Memory B cell (primary cell): ENCODE results near the gene SGTA.
"Not testable (repeated sequence)": the region's sequence is repeated elsewhere in the genome, so short reads cannot be mapped to it uniquely, and the experiment has no call there.

Experiments used
- ATAC-seq: fragments of 150-1000 bp; cut with Tn5 transposase; 2 replicates; pipeline ENCODE4 v1.10.0; 2021; ENCODE audit warnings: low read depth, mild to moderate bottlenecking, moderate library complexity
- DNase-seq, 2 donors: peaks; one replicate each; pipeline ENCODE4 v3.0.0; 2022; ENCODE audit warnings: low spot score in 2 of 2
- H3K27ac Mint-ChIP-seq: one replicate; pipeline ENCODE4 v1.8.0; 2022; ENCODE audit warnings: mild to moderate bottlenecking, moderate library complexity, mixed read lengths
- H3K27me3 Mint-ChIP-seq: one replicate; pipeline ENCODE4 v1.8.0; 2022; ENCODE audit warnings: mixed read lengths
- H3K36me3 Mint-ChIP-seq: one replicate; pipeline ENCODE4 v1.8.0; 2022; ENCODE audit warnings: mild to moderate bottlenecking, mixed read lengths
- H3K4me1 Mint-ChIP-seq: one replicate; pipeline ENCODE4 v1.8.0; 2022; ENCODE audit warnings: mixed read lengths
- H3K4me3 Mint-ChIP-seq: one replicate; pipeline ENCODE4 v1.8.0; 2022; ENCODE audit warnings: mild to moderate bottlenecking, moderate library complexity, mixed read lengths
- H3K9me3 Mint-ChIP-seq: one replicate; pipeline ENCODE4 v1.8.0; 2022; ENCODE audit warnings: mixed read lengths

The SGTA gene

DNA sequence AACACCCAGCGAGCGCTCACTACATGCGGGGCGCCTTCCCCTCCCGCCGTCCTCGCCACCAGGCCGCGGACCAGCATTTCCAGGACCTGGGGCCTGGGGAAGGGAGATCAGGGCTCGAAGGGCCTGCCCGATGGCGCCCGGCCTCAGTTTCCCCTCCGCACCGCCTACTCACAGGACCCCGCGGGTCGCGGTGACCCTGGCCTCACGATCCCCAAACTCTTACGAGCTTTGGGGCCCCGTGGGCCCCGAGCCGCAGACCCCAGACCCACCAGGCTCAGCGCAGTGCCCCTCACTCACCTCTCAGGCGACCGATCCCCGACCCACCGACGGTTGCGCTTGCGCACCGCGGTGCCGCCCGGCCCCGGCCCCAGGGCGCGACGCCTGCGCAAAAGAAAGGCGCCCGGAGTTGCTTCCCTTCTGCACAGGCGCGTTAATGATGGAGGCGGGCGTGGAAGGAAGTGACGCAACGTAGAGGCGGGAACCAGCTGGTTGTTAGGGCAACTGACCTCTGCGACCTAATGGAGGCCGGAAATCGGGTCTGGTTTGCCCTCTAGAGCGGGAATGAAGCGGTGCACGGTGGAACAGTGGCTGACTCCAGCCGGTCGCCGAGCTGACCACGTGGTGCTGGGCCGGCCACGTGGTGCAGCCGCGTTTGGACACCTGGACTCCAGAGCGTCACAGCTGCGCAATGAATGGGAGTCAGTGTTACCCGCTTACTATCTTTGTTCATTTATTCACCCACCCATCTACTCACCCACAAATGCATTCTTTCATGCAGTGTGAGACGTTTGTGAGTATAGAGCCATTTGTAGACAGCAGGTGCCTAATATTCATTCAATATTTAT is at the start of gene SGTA:
SGTA (minus strand) TSS at position 338 of the 845 bp plus-strand sequence. CDS start 14,205 bp downstream, outside the sequence.
- peak within 1 kb of the TSS; percentile 85 for H3K4me3 Mint-ChIP-seq
- peaks cover 32% of the 10 kb centered on the region for H3K4me1 Mint-ChIP-seq
- peak within 1 kb of the TSS; percentile 88 for H3K27ac Mint-ChIP-seq
- H3K9me3 Mint-ChIP-seq, result no peaks in the 10 kb centered on the region
- ATAC-seq (peak; percentile 76), DNase-seq (peak; percentile 93 to 95)
- H3K36me3 Mint-ChIP-seq, result no peaks in the 10 kb centered on the region
- H3K27me3 Mint-ChIP-seq, result no peaks in the 10 kb centered on the region

GRCh38 chr19:2827840-2828489 is 44.9 kb upstream of the SGTA start:
- Mint-ChIP-seq H3K9me3 (peaks cover 9% of the 10 kb centered on the region), H3K4me1 (no peaks in the 10 kb centered on the region), H3K4me3 (no peak overlapping the region), H3K27me3 (no peaks in the 10 kb centered on the region), H3K36me3 (peaks cover 35% of the 10 kb centered on the region), H3K27ac (no peak overlapping the region)
- DNase-seq (no peak), ATAC-seq (no peak)

DNA sequence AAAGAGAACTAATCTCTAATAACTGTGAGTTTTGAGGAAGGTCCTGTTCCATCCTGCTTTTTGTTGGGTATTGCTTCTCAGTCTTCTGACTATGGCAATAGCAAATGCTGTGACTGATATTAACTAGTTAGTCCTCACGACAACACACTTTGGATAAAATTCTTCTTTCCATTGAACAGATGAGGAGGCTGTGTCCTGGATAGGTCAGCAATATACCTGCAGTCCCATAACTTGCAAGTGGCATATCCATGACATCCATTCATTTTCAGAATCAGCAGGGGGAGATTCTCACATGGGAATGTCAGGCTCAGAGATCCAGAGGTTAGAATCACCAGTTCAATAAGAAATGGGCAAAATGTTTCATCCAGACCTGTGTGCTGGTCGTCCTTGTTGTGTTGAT is 43.9 kb upstream of the SGTA start:
- Mint-ChIP-seq H3K36me3 (peaks cover 29% of the 10 kb centered on the region), H3K4me1 (no peaks in the 10 kb centered on the region), H3K9me3 (peaks cover 7% of the 10 kb centered on the region), H3K4me3 (no peak overlapping the region), H3K27ac (no peak overlapping the region), H3K27me3 (no peaks in the 10 kb centered on the region)
- no peak for ATAC-seq
- no peak for DNase-seq

DNA sequence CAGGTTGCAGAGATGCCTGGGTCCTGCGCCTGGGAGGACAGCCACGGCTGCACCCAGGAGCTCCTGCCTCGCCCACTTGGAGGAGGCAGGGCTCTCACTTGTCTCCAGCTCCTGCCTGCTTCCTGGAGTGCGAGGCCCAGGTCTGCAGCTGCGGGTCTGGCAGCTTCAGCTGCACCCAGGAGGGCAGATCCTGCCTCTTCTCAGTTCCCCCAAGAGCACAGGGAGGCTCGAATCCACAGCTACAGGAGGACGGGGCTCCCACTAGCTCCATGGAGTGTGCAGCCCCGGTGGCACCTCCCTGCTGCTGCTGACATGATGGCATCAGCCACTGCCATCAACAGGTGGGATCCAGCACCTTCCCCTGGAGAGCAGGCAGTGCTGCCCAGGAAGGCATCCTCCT is 41.1 kb upstream of the SGTA start:
- Mint-ChIP-seq H3K36me3 (peaks cover 23% of the 10 kb centered on the region), H3K4me3 (no peak overlapping the region), H3K9me3 (peaks cover 3% of the 10 kb centered on the region), H3K27me3 (no peaks in the 10 kb centered on the region), H3K4me1 (peaks cover 3% of the 10 kb centered on the region), H3K27ac (no peak overlapping the region)
- no peak for DNase-seq
- ATAC-seq, result no peak

DNA sequence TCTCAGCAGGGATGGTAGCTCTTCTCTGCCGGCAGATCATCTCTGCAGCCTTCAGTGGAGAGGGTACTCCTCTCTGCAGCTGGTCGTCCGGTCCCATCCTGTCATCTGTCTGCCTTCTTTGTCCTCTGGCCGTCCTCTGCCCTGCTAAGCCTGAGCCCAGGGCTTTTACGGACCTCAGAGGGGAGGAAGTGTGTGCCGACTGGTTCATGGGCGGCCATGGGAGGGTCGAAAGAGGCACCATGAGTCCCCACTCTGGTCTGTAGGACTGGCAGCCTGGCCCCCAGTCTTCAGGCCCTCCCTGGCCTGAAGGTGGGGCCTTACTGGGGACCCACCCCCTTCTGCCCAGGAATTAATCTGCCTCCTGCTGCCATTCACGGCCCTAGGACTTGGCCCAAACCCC is 40.6 kb upstream of the SGTA start:
- DNase-seq (no peak), ATAC-seq (no peak)
- Mint-ChIP-seq H3K27ac (no peak overlapping the region), H3K4me1 (peaks cover 3% of the 10 kb centered on the region), H3K4me3 (no peak overlapping the region), H3K36me3 (peaks cover 22% of the 10 kb centered on the region), H3K27me3 (no peaks in the 10 kb centered on the region), H3K9me3 (peaks cover 3% of the 10 kb centered on the region)

GRCh38 chr19:2822846-2823245 is 39.8 kb upstream of the SGTA start:
- no peak for ATAC-seq
- Mint-ChIP-seq H3K9me3 (peaks cover 3% of the 10 kb centered on the region), H3K4me1 (peaks cover 5% of the 10 kb centered on the region), H3K27me3 (no peaks in the 10 kb centered on the region), H3K27ac (no peak overlapping the region), H3K4me3 (no peak overlapping the region), H3K36me3 (peaks cover 18% of the 10 kb centered on the region)
- DNase-seq, result no peak

DNA sequence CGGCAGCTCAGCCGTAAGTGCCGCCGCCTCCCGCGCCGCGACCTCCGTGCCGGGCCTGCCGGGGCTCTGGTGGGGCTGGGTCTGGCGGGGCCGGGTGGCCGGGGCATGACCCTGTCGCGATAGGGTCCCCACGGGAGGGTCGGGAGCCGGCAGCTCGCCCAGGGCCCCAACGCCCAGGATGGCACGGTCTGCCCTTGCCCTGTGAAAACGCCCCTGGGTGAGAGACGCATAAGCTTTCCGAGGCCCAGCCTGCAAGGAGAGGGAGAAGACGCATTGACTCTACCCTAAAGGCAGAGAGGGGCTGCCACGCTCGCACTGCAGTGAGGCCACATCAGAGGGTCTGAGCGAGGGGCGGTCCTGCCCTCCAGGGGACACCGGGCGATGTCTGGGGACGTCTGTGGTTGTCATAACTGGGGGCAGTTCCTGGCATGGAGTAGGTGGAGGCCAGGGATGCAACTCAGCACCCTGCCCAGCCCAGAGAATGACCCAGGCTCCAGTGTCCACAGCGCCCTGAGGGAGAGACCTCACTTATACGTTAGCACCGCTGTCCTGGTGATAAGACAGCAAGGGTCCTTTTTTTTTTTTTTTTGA is 37.1 kb upstream of the SGTA start:
- no peak for DNase-seq
- no peaks in the 10 kb centered on the region for H3K9me3 Mint-ChIP-seq
- H3K4me1 Mint-ChIP-seq, result peaks cover 7% of the 10 kb centered on the region
- peak overlapping the region; percentile 75 for H3K27ac Mint-ChIP-seq
- peak overlapping the region; percentile 82 for H3K4me3 Mint-ChIP-seq
- ATAC-seq, result no peak
- H3K27me3 Mint-ChIP-seq, result no peaks in the 10 kb centered on the region
- H3K36me3 Mint-ChIP-seq, result peaks cover 4% of the 10 kb centered on the region

- ATAC-seq (peak; percentile 93), DNase-seq (peak; percentile 97 to 99)
- Mint-ChIP-seq H3K36me3 (peaks cover 2% of the 10 kb centered on the region), H3K9me3 (no peaks in the 10 kb centered on the region), H3K27ac (peak within 1 kb of the TSS; percentile 77), H3K27me3 (no peaks in the 10 kb centered on the region), H3K4me3 (peak within 1 kb of the TSS; percentile 88), H3K4me1 (peaks cover 7% of the 10 kb centered on the region)
Observed at GRCh38 chr19:2819540-2820111, 36.6 kb upstream of the SGTA start, which contains the start of gene ZNF554. TSS of gene ZNF554 (plus strand) at chr19:2819868. CDS start at chr19:2820072, 204 bp downstream.

DNA sequence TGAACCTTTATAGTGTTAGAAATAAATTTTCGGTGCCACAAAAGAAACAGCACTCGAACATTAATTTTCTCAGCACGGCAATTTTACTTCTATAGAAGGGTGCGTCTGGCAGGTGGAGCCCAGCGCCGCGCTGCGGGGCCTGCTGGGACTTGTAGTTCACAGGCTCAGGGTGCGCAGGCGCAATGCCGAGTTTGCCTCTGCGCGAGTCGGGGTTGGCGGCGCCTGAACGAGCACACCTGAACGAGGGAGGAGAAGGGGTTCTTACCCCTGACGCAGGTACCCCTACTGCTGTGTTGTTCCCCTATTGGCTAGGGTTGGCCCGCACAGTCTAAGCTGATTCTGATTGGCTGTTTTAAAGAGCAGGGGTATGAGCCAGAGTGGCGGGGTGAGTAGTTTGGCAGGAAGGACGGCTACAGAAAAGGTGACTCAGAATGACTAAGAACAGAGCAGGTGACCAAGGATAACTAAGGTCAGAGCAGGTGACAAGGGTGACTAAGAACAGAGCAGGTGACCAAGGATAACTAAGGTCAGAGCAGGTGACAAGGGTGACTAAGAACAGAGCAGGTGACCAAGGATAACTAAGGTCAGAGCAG is 34.3 kb upstream of the SGTA start:
- not testable (repeated sequence) for H3K36me3 Mint-ChIP-seq, H3K27ac Mint-ChIP-seq, DNase-seq, ATAC-seq, H3K4me3 Mint-ChIP-seq, H3K27me3 Mint-ChIP-seq, H3K9me3 Mint-ChIP-seq, H3K4me1 Mint-ChIP-seq

- H3K4me1 Mint-ChIP-seq, result peaks cover 7% of the 10 kb centered on the region
- H3K27me3 Mint-ChIP-seq, result no peaks in the 10 kb centered on the region
- ATAC-seq (no peak), DNase-seq (no peak)
- no peak overlapping the region for H3K4me3 Mint-ChIP-seq
- no peak overlapping the region for H3K27ac Mint-ChIP-seq
- no peaks in the 10 kb centered on the region for H3K36me3 Mint-ChIP-seq
- no peaks in the 10 kb centered on the region for H3K9me3 Mint-ChIP-seq
Observed at GRCh38 chr19:2816641-2817040, 33.6 kb upstream of the SGTA start.

DNA sequence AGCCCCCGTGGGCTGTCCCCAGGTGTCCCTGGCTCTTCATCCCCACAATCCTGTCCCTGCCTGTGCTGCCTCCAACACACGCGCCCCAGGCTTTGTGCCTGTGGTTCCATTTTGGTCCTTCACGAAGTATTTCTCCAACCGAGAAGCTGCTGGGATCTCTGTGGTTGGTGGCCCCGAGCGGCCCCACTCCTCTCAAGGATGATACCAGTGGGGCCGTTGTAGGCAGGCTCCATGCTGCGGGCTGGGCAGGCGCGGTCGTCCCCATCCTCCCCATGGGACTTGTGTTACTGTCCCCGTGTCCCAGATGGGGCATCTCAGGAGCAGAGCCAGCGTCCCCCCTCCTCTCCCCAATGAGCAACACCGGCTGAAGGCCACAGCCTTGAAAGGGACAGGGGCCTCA is 32.9 kb upstream of the SGTA start:
- Mint-ChIP-seq H3K9me3 (no peaks in the 10 kb centered on the region), H3K4me3 (no peak overlapping the region), H3K27ac (no peak overlapping the region), H3K36me3 (no peaks in the 10 kb centered on the region), H3K4me1 (peaks cover 7% of the 10 kb centered on the region), H3K27me3 (no peaks in the 10 kb centered on the region)
- no peak for ATAC-seq
- no peak for DNase-seq

DNA sequence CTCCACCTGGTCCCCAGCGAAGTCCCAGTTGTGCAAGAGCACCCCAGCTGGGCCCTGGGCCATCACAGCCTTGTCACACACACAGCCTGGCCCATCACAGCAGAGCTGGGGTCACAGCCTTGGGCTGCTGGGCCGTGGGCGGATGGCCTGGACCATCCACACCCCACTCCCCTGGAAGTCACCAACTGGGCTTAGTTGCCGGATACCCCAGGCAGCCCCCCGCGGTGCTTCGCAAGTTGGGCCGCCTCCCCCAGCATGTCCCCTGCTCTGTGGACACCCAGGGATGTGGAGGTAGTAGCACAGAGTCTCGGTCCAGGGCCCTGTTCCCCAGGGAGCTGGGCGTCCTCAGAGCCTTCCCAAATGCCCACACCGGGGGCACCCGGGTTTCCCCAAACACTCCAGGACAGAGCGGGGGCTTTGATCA is 32.1 kb upstream of the SGTA start:
- Mint-ChIP-seq H3K27me3 (no peaks in the 10 kb centered on the region), H3K36me3 (no peaks in the 10 kb centered on the region), H3K27ac (no peak overlapping the region), H3K9me3 (no peaks in the 10 kb centered on the region), H3K4me1 (peaks cover 6% of the 10 kb centered on the region), H3K4me3 (no peak overlapping the region)
- ATAC-seq (no peak), DNase-seq (no peak)

GRCh38 chr19:2814426-2814825 is 31.4 kb upstream of the SGTA start:
- DNase-seq, result no peak
- no peaks in the 10 kb centered on the region for H3K27me3 Mint-ChIP-seq
- H3K27ac Mint-ChIP-seq, result no peak overlapping the region
- no peak overlapping the region for H3K4me3 Mint-ChIP-seq
- H3K9me3 Mint-ChIP-seq, result no peaks in the 10 kb centered on the region
- H3K4me1 Mint-ChIP-seq, result peaks cover 5% of the 10 kb centered on the region
- no peaks in the 10 kb centered on the region for H3K36me3 Mint-ChIP-seq
- ATAC-seq, result no peak
